ENCODE data around the gene MZF1.

Gene MZF1

GRCh38 chr19:58520257-58520599, 52.9 kb downstream of the MZF1 start:
- DNase-seq (ENCODE audit: low read depth), result no peak
- peak overlapping the region; percentile 81 for H3K4me3 ChIP-seq (ENCODE audit: low read length)

GRCh38 chr19:58519355-58520256, 53.5 kb downstream of the MZF1 start, which contains the start of gene ZBTB45:
TSS of gene ZBTB45 (minus strand) at chr19:58519810. CDS start at chr19:58517673, 2,137 bp downstream.
- peak within 1 kb of the TSS; percentile 81 for H3K4me3 ChIP-seq (ENCODE audit: low read length)
- peak; percentile 73 for TF ChIP-seq CTCF (conservative IDR thresholded peaks at IDR 0.05; ENCODE audit: low read depth, low read length)
- DNase-seq (ENCODE audit: low read depth), result peak; percentile 83

More at GRCh38 chr19:58520257-58520599, 52.9 kb downstream of the MZF1 start:
- no peak for TF ChIP-seq CTCF (conservative IDR thresholded peaks at IDR 0.05; ENCODE audit: low read depth, low read length)

- DNase-seq (ENCODE audit: low read depth), result peak; percentile 42
- peak overlapping the region; percentile 81 for H3K4me3 ChIP-seq (ENCODE audit: low read length)
- peak; percentile 86 for TF ChIP-seq CTCF (conservative IDR thresholded peaks at IDR 0.05; ENCODE audit: low read depth, low read length)
Measured at GRCh38 chr19:58519087-58519354, 54.1 kb downstream of the MZF1 start.

- no peak for DNase-seq (ENCODE audit: low read depth)
- peak overlapping the region; percentile 81 for H3K4me3 ChIP-seq (ENCODE audit: low read length)
Measured at GRCh38 chr19:58518256-58519086, 54.7 kb downstream of the MZF1 start.

GRCh38 chr19:58516964-58517833, 55.9 kb downstream of the MZF1 start:
- peak; percentile 3 for TF ChIP-seq CTCF (conservative IDR thresholded peaks at IDR 0.05; ENCODE audit: low read depth, low read length)
- H3K4me3 ChIP-seq (ENCODE audit: low read length), result no peak overlapping the region

More at GRCh38 chr19:58518256-58519086, 54.7 kb downstream of the MZF1 start:
- TF ChIP-seq CTCF (conservative IDR thresholded peaks at IDR 0.05; ENCODE audit: low read depth, low read length), result no peak

GRCh38 chr19:58516246-58516836, 56.8 kb downstream of the MZF1 start:
- no peak for TF ChIP-seq CTCF (conservative IDR thresholded peaks at IDR 0.05; ENCODE audit: low read depth, low read length)
- H3K4me3 ChIP-seq (ENCODE audit: low read length), result no peak overlapping the region

More at GRCh38 chr19:58516964-58517833, 55.9 kb downstream of the MZF1 start:
- DNase-seq (ENCODE audit: low read depth), result no peak

More at GRCh38 chr19:58516246-58516836, 56.8 kb downstream of the MZF1 start:
- no peak for DNase-seq (ENCODE audit: low read depth)

Data from retinal pigment epithelial cell (primary cell).